Skin epidermis (tissue), 12 donors: ENCODE results near the gene EXOC2.
"Not testable (repeated sequence)": the region's sequence is repeated elsewhere in the genome, so short reads cannot be mapped to it uniquely, and the experiment has no call there.

Experiments used
- H3K27ac ChIP-seq, 21 experiments: fragments of 200-600 bp; sonication (generic) in 11 of 21; one replicate each; pipeline ENCODE4 v1.5.0; 2020; ENCODE audit warnings: mild to moderate bottlenecking in 3 of 21, inconsistent platforms in 2 of 21, moderate library complexity in 2 of 21
- H3K4me3 ChIP-seq, 7 experiments: fragments of 200-600 bp; sonication (generic) in 2 of 7; one replicate each; pipeline ENCODE4 v1.5.0; 2020; ENCODE audit warnings: inconsistent platforms in 2 of 7, mild to moderate bottlenecking in 2 of 7, moderate library complexity in 1 of 7

The EXOC2 gene

GRCh38 chr6:604579-604978 is 88.4 kb downstream of the EXOC2 start:
- Histone ChIP-seq H3K27ac (no peak overlapping the region), H3K4me3 (no peak overlapping the region)

DNA sequence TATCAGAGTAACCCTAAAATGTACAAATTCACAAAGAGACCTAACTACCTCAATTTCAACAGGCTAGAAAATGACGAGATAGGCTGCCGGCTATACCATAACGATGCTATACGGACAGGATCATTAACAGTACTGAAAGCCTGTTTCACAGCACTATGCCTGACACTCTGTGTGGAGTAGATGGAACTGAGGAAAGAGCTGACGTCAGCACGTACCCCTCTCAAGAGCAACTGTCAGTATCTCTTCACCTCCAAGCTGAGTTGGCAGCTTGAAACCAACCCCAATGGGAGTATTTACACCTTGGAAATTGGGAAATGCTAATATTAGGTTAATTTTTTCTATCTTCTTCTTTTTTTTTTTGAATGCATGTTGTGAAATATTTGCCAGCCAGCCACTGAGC is 89.7 kb downstream of the EXOC2 start:
- Histone ChIP-seq H3K27ac (no peak overlapping the region), H3K4me3 (no peak overlapping the region)

GRCh38 chr6:599576-600448 is 93.1 kb downstream of the EXOC2 start:
- no peak overlapping the region for H3K27ac ChIP-seq

DNA sequence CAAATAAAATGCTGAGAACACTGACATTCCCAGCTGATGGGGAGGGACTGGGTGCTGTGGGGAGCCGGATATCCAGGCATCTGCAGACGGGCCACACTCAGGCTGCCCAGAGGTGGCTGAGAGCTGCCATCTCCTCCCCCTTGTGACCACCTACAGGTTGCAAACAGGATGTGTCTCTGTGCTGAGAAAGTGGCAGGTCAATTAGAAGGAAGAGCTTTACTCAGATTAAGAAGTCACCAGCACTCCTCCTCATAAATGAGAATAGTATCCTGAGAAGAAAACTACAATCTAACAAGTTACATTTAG is 99.1 kb downstream of the EXOC2 start:
- H3K4me3 ChIP-seq = no peak overlapping the region
- H3K27ac ChIP-seq = no peak overlapping the region

More at GRCh38 chr6:599576-600448, 93.1 kb downstream of the EXOC2 start:
- H3K4me3 ChIP-seq = no peak overlapping the region

- Histone ChIP-seq H3K4me3 (no peak overlapping the region), H3K27ac (no peak overlapping the region)
Measured at GRCh38 chr6:593139-593906, 99.6 kb downstream of the EXOC2 start.

GRCh38 chr6:589090-589489 is 103.8 kb downstream of the EXOC2 start:
- H3K27ac ChIP-seq = no peak overlapping the region
- no peak overlapping the region for H3K4me3 ChIP-seq

DNA sequence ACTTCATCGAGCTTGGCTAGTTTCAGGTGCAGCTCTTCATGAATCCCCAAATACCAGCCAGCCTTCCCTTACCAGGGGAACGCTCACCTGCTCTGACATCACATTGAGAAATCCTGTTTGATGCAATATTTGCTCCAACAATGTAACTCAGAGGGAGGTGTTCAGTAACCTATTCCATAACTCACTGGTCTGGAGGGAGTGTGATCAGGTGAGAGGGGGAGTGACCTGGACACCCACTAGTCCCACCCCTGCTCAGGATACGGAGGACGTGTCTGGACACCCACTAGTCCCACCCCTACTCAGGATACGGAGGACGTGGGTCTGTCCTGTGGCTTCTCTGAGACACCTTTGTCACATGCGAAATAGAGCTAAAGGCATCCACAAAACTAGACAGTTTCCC is 106.4 kb downstream of the EXOC2 start:
- no peak overlapping the region for H3K4me3 ChIP-seq
- no peak overlapping the region for H3K27ac ChIP-seq

- Histone ChIP-seq H3K27ac (no peak overlapping the region), H3K4me3 (no peak overlapping the region)
Measured at GRCh38 chr6:583635-584034, 109.3 kb downstream of the EXOC2 start.

- no peak overlapping the region for H3K4me3 ChIP-seq
- H3K27ac ChIP-seq = no peak overlapping the region
Measured at GRCh38 chr6:583116-583515, 109.8 kb downstream of the EXOC2 start.

DNA sequence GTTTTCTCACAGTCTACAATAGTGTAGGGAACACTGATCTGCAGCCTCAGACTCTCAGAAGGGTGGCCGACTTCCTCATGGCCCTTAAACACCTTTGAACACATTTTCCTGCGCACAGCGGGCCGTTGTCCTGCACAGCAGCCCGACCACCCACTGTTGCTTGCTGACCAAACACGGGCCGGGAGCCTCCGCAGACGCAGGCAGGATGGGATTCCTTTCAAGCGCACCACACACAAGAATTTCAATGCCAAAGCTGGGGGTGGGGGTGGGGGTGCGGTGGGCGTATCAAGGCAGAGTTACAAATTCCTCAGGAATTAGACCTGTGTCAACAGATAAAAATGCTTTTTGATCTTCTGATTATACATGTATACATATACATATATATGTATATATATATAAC is 110.6 kb downstream of the EXOC2 start:
- Histone ChIP-seq H3K27ac (no peak overlapping the region), H3K4me3 (no peak overlapping the region)

GRCh38 chr6:579339-579738 is 113.6 kb downstream of the EXOC2 start:
- Histone ChIP-seq H3K27ac (no peak overlapping the region), H3K4me3 (no peak overlapping the region)

DNA sequence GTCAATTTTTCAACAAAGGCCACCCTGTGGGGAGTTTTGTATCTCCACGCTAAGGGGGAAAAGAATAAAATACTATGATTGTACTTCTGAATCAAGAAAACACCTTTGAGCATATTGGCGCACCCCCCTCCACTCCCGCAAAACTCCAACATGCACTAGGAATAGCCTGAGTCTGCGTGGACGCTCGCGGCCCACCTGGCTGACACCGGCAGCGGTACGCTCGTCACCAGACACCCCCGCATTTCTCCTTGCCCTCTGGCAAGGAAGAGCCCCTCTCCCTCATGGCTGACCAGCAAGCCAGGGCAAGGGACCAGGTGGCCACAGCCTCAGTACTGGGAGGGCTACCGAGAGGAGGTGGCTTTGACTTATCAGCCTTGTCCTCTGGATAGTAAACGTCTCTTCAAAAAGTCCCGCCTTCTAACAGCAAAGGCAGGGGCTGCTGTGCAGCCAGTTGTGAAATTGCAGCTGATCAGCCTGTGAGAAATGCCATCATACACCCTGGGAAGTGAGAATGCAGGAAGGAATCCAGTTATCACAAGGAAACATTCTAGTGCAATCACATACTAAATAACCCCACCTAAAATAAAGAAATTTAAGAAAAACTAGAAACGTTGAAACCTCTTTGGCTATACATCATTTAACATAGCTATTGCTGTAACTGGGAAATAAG is 120.2 kb downstream of the EXOC2 start:
- Histone ChIP-seq H3K4me3 (no peak overlapping the region), H3K27ac (no peak overlapping the region)

GRCh38 chr6:571892-572291 is 121.0 kb downstream of the EXOC2 start:
- no peak overlapping the region for H3K4me3 ChIP-seq
- no peak overlapping the region for H3K27ac ChIP-seq

DNA sequence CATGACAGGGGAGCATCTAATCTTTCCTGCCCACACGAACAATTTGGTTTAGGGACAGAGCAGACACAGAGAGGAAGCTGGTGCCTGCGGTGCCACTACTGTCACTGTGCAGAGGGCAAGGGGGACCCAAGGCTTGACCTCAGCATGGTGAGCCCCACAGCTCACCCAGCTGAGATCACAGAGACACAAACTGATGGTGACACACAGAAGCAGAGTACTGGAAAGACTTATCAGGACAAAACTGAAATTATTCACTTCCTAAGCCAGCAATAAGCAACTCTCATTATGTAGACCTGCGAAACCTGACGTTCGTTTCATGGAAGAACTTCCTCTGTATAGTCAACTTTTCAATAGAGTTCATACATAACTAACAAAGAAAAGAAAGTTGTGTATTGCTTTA is 122.1 kb downstream of the EXOC2 start:
- no peak overlapping the region for H3K4me3 ChIP-seq
- no peak overlapping the region for H3K27ac ChIP-seq

DNA sequence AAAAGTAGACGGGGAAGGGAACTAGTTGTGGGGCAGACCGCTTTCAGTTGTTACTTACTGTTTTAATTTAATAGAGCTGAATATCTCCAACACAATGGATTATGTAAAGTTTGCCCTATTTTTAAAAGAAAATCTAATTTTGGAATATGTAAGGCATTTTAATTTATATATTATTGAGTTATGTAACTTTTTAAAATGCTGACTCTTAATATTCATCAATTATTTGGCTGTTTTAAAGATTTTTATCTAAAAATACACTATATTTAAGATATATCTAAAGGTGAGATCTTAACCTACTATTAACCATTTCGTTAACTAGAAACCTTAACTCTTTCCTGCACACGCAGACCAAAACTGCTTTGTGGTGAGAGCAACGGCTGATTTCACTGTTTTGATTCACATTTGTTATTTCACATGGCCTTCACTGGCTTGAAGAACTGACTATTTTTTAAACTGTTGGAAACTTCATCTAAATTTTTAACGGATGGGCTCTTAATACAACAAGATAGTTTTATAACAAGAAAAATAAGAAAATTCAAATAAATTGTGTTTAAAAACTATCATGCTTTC is 123.9 kb downstream of the EXOC2 start:
- no peak overlapping the region for H3K27ac ChIP-seq
- H3K4me3 ChIP-seq = no peak overlapping the region

DNA sequence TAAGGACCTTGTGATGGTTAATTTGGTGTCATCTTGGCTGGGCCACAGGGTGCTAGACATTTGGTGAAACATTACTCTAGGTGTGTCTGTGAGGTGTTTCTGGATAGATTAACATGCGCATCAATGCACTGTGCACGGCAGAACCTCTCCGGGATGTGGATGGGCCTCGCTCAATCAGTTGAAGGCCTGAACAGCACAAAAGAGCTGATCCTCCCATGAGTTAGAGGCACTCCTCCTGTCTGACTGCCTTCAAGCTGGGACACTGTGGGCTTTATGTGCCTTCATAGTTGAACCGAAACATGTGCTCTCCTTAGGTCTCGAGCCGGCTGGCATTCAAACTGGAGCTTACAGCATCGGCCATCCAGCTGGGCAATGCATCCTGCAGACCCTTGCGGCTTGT is 124.9 kb downstream of the EXOC2 start:
- H3K27ac ChIP-seq = no peak overlapping the region

DNA sequence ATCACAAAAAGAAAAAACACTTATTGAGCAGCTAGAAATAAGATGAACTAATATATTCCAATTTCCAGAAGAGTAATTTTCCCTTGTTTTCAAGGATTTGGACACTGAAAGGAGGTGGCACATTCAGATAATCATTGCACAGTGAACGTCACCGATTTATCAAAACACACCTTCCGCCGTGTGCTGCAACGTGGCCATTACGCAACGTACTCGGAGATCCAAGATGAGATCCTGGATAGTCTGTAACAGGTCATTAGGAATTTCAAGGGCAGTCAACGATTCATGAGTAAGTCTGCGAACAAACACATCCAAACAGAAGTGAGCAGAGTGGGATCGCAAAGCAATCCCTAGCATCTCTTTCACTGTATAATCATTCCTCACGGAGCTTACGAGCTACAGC is 129.1 kb downstream of the EXOC2 start:
- Histone ChIP-seq H3K27ac (no peak overlapping the region), H3K4me3 (no peak overlapping the region)

More for the DNA sequence above, 124.9 kb downstream of the EXOC2 start:
- no peak overlapping the region for H3K4me3 ChIP-seq

- Histone ChIP-seq H3K4me3 (no peak overlapping the region), H3K27ac (no peak overlapping the region)
Measured at GRCh38 chr6:562052-562676, 130.8 kb downstream of the EXOC2 start.

DNA sequence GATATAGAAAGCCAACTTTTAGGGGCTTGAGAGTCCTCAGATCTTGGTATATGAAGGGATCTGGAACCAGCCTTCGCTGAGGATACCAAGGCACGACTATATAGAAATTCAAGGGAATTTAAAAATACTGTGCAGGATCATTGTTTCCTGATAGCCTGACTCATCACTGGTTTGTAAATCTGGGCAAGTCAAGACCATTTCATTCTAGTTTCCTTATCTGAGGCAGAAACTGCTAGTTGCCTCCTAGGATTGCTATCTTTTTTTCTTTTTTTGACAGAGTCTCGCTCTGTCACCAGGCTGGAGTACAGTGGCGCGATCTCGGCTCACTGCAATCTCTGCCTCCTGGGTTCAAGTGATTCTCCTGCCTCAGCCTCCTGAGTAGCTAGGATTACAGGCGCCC is 131.6 kb downstream of the EXOC2 start:
- not testable (repeated sequence) for H3K4me3 ChIP-seq, H3K27ac ChIP-seq

GRCh38 chr6:558959-559358 is 134.0 kb downstream of the EXOC2 start:
- Histone ChIP-seq H3K27ac (no peak overlapping the region), H3K4me3 (no peak overlapping the region)
